Fibroblast of gingiva (primary cell): ENCODE data around the gene SNRNP48.

Experiments
- DNase-seq: peaks from one replicate; pipeline ENCODE4 v3.0.0-alpha.2; 2011; ENCODE audit warnings: low read depth

Gene SNRNP48

GRCh38 chr6:7559196-7559595 lies 30.8 kb upstream of the SNRNP48 start:
- DNase-seq, result no peak

DNA sequence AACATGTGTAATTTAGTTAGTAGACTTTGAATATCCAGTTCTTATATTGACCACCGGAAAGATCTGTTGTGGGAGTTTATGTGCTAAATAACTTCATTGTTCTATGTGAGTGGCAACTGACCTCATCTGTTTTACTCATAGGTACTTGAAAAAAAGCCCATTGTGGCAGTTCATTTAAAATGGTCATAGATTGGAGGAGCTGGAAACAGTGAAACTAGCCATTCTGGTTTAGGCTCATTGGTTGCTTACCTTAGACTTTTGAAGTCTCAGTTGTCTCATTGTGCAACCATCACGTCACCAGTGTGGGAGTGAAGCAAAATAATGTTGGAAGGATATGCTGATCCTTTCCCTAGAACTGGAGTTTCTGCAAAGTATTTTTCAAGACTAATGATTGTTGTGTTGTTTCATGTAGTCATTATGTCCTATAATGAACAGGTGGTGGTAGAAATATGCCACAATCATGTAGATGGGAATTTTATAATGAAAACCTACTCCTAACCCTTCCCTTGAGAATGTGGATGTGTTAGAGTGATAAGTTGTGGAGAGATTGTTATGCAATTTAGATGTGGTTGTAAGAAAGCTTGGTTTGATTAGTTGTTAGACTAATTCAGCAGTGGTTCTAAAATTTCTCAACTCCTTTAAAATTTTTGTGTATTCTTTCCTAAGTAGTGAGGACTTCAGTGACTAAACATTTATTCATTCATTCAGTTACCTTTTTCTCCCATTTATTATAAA lies 30.2 kb upstream of the SNRNP48 start:
- no peak for DNase-seq

GRCh38 chr6:7561153-7561964 lies 28.6 kb upstream of the SNRNP48 start:
- no peak for DNase-seq

- no peak for DNase-seq
These were observed 27.2 kb upstream of the SNRNP48 start for GRCh38 chr6:7562769-7563168.

- DNase-seq, result peak; percentile 2
These were observed 23.9 kb upstream of the SNRNP48 start for GRCh38 chr6:7566107-7566506.

DNA sequence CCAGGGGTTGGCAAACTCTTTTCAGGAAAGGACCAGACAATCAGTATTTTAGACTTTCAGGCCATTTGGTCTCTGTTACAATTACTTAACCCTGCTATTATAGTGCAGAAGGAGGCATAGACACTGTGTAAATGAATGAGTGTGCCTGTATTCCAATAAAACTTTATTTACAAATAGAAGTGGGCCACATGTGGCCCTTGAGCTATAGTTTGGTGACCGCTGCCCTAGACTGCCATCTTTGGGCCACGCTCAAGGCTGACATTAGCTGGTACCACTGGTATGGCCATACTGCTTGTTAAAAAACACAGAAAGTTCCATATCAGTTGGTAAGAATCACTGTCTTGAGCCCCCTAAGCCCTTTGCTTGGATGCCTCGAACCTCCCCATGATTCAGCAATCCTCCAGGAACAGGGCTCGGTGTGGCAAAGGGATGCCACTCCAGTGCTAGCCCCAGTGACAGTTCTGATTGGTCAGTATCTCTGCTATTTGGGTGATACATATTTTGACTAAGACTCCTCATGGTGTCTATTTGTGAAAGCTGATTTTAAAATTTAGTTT lies 23.3 kb upstream of the SNRNP48 start:
- no peak for DNase-seq

- DNase-seq, result peak; percentile 89
These were observed 22.0 kb upstream of the SNRNP48 start for GRCh38 chr6:7568021-7568420.

GRCh38 chr6:7569082-7569481 lies 20.9 kb upstream of the SNRNP48 start:
- no peak for DNase-seq

GRCh38 chr6:7572213-7572943 lies 17.6 kb upstream of the SNRNP48 start:
- DNase-seq, result no peak

GRCh38 chr6:7574500-7574899 lies 15.5 kb upstream of the SNRNP48 start:
- no peak for DNase-seq

GRCh38 chr6:7578516-7578915 lies 11.5 kb upstream of the SNRNP48 start:
- DNase-seq, result no peak

GRCh38 chr6:7578931-7579330 lies 11.1 kb upstream of the SNRNP48 start:
- no peak for DNase-seq

DNA sequence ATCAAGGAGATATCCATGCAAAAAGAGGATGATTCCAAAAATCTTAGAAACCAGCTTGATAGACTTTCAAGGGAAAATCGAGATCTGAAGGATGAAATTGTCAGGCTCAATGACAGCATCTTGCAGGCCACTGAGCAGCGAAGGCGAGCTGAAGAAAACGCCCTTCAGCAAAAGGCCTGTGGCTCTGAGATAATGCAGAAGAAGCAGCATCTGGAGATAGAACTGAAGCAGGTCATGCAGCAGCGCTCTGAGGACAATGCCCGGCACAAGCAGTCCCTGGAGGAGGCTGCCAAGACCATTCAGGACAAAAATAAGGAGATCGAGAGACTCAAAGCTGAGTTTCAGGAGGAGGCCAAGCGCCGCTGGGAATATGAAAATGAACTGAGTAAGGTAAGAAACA lies 10.1 kb upstream of the SNRNP48 start:
- no peak for DNase-seq

DNA sequence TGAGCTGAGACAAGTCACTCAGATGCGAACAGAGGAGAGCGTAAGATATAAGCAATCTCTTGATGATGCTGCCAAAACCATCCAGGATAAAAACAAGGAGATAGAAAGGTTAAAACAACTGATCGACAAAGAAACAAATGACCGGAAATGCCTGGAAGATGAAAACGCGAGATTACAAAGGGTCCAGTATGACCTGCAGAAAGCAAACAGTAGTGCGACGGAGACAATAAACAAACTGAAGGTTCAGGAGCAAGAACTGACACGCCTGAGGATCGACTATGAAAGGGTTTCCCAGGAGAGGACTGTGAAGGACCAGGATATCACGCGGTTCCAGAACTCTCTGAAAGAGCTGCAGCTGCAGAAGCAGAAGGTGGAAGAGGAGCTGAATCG lies 9.5 kb upstream of the SNRNP48 start:
- no peak for DNase-seq

DNA sequence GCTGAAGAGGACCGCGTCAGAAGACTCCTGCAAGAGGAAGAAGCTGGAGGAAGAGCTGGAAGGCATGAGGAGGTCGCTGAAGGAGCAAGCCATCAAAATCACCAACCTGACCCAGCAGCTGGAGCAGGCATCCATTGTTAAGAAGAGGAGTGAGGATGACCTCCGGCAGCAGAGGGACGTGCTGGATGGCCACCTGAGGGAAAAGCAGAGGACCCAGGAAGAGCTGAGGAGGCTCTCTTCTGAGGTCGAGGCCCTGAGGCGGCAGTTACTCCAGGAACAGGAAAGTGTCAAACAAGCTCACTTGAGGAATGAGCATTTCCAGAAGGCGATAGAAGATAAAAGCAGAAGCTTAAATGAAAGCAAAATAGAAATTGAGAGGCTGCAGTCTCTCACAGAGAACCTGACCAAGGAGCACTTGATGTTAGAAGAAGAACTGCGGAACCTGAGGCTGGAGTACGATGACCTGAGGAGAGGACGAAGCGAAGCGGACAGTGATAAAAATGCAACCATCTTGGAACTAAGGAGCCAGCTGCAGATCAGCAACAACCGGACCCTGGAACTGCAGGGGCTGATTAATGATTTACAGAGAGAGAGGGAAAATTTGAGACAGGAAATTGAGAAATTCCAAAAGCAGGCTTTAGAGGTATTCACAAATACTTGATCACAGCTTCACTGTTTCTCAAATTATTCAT lies 8.9 kb upstream of the SNRNP48 start:
- DNase-seq, result no peak

GRCh38 chr6:7585287-7585930 lies 4.6 kb upstream of the SNRNP48 start:
- DNase-seq, result no peak

DNA sequence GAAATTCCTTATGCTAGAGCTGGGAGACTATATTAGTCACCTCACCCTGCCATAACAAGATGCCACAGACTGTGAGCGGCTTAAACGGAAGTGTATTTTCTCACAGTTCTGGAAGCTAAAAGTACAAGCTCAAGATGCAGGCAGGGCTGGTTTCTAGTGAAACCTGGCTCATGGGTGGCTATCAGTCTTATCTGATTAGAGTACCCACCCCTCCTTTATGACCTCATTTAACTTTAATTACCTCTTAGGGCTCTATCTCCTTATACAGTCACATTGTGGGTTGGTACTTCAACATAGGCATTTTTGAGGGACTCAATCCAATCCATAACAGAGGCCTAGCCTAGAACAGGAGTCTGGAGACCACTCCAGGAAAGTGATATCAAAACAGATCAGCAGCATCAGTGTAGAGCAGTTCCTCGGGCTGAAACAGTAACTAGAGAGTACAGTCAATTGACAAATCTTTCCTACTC lies 2.3 kb upstream of the SNRNP48 start:
- no peak for DNase-seq

- DNase-seq, result no peak
These were observed 1.5 kb upstream of the SNRNP48 start for GRCh38 chr6:7588506-7588905.

GRCh38 chr6:7589221-7589620 lies 777 bp upstream of the SNRNP48 start:
- no peak for DNase-seq

- peak; percentile 10 for DNase-seq
These were observed 912 bp downstream of the SNRNP48 start for GRCh38 chr6:7590918-7591302.

DNA sequence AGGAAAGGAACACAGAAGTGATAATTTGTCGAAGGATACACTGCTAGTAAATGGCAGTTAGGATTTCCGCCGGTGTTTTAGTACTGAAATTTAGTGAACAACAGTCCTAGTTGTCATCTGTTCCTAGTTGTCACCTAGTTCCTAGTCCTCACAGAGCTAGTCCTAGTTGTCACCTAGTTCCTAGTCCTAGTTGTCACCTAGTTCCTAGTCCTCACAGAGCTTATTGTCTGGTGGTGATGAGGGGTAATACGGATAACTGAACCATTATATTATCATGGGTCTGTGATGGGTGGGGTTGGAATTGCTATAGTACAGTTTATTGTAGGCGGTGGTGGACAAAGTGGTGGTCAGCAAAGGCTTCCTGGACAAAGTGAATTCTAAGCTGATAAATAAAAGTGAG lies 1.8 kb downstream of the SNRNP48 start:
- no peak for DNase-seq
